ENCODE measurements around the gene CTNNA3. TPM values are rescaled to one million over a fixed set of nuclear protein-coding genes. Genes with fewer than 3 reads are reported as not detected.

Gene CTNNA3
- total and polyA plus RNA-seq, 2 donors (not counting 1 experiment from before 2014, with no cell fraction given), result not detected

GRCh38 chr10:67386260-67386659 lies 309.7 kb downstream of the CTNNA3 start:
- Histone ChIP-seq H3K9me3 (ENCODE audit: control insufficient read depth, insufficient read depth, low read depth, low read length) (no peaks in the 10 kb centered on the region), H3K79me2 (ENCODE audit: control insufficient read depth, insufficient read depth, low read length) (no peaks in the 10 kb centered on the region), H3K4me2 (ENCODE audit: extremely low read depth, insufficient read depth, low read length) (no peak overlapping the region), H3K27ac (ENCODE audit: insufficient read depth, low read length) (no peak overlapping the region), H2AFZ (ENCODE audit: low read length) (no peak overlapping the region), H3K9ac (ENCODE audit: insufficient read depth, low read length) (no peak overlapping the region), H3K4me1 (ENCODE audit: control insufficient read depth, extremely low read depth, insufficient read depth, low read length) (no peaks in the 10 kb centered on the region), H3K36me3 (ENCODE audit: control insufficient read depth, insufficient read depth, low read length) (no peaks in the 10 kb centered on the region), H4K20me1 (ENCODE audit: control insufficient read depth, extremely low read depth, insufficient read depth, low read length) (no peaks in the 10 kb centered on the region), H3K4me3 (replicated peaks in 1 of 4; ENCODE audit: control extremely low read depth in 1 of 4, insufficient read depth in 1 of 4, low read depth in 3 of 4, low read length in 4 of 4) (no peak overlapping the region), H3K27me3 (ENCODE audit: control insufficient read depth, insufficient read depth, low read length) (no peaks in the 10 kb centered on the region)
- no peak for DNase-seq (ENCODE audit: low read depth in 2 of 2)
- TF ChIP-seq EZH2 (IDR thresholded peaks at IDR 0.05; ENCODE audit: low read length, missing control alignments) (no peak), CTCF (conservative IDR thresholded peaks at IDR 0.05 in 1 of 2, IDR thresholded peaks at IDR 0.05 in 1 of 2; ENCODE audit: low read depth in 1 of 2, low read length in 2 of 2) (no peak)

GRCh38 chr10:67385566-67385965 lies 310.4 kb downstream of the CTNNA3 start:
- TF ChIP-seq EZH2 (IDR thresholded peaks at IDR 0.05; ENCODE audit: low read length, missing control alignments), result no peak
- TF ChIP-seq CTCF (conservative IDR thresholded peaks at IDR 0.05 in 1 of 2, IDR thresholded peaks at IDR 0.05 in 1 of 2; ENCODE audit: low read depth in 1 of 2, low read length in 2 of 2), result no peak
- Histone ChIP-seq H3K79me2 (ENCODE audit: control insufficient read depth, insufficient read depth, low read length) (no peaks in the 10 kb centered on the region), H2AFZ (ENCODE audit: low read length) (no peak overlapping the region), H3K9ac (ENCODE audit: insufficient read depth, low read length) (no peak overlapping the region), H3K36me3 (ENCODE audit: control insufficient read depth, insufficient read depth, low read length) (no peaks in the 10 kb centered on the region), H3K4me3 (replicated peaks in 1 of 4; ENCODE audit: control extremely low read depth in 1 of 4, insufficient read depth in 1 of 4, low read depth in 3 of 4, low read length in 4 of 4) (no peak overlapping the region), H4K20me1 (ENCODE audit: control insufficient read depth, extremely low read depth, insufficient read depth, low read length) (no peaks in the 10 kb centered on the region), H3K27me3 (ENCODE audit: control insufficient read depth, insufficient read depth, low read length) (no peaks in the 10 kb centered on the region), H3K9me3 (ENCODE audit: control insufficient read depth, insufficient read depth, low read depth, low read length) (no peaks in the 10 kb centered on the region), H3K4me2 (ENCODE audit: extremely low read depth, insufficient read depth, low read length) (no peak overlapping the region), H3K27ac (ENCODE audit: insufficient read depth, low read length) (no peak overlapping the region), H3K4me1 (ENCODE audit: control insufficient read depth, extremely low read depth, insufficient read depth, low read length) (no peaks in the 10 kb centered on the region)
- no peak for DNase-seq (ENCODE audit: low read depth in 2 of 2)

GRCh38 chr10:67385089-67385488 lies 310.9 kb downstream of the CTNNA3 start:
- Histone ChIP-seq H3K27me3 (ENCODE audit: control insufficient read depth, insufficient read depth, low read length) (no peaks in the 10 kb centered on the region), H2AFZ (ENCODE audit: low read length) (no peak overlapping the region), H3K4me3 (replicated peaks in 1 of 4; ENCODE audit: control extremely low read depth in 1 of 4, insufficient read depth in 1 of 4, low read depth in 3 of 4, low read length in 4 of 4) (no peak overlapping the region), H3K27ac (ENCODE audit: insufficient read depth, low read length) (no peak overlapping the region), H3K4me1 (ENCODE audit: control insufficient read depth, extremely low read depth, insufficient read depth, low read length) (no peaks in the 10 kb centered on the region), H4K20me1 (ENCODE audit: control insufficient read depth, extremely low read depth, insufficient read depth, low read length) (no peaks in the 10 kb centered on the region), H3K4me2 (ENCODE audit: extremely low read depth, insufficient read depth, low read length) (no peak overlapping the region), H3K79me2 (ENCODE audit: control insufficient read depth, insufficient read depth, low read length) (no peaks in the 10 kb centered on the region), H3K9ac (ENCODE audit: insufficient read depth, low read length) (no peak overlapping the region), H3K9me3 (ENCODE audit: control insufficient read depth, insufficient read depth, low read depth, low read length) (no peaks in the 10 kb centered on the region), H3K36me3 (ENCODE audit: control insufficient read depth, insufficient read depth, low read length) (no peaks in the 10 kb centered on the region)
- DNase-seq (ENCODE audit: low read depth in 2 of 2), result no peak
- TF ChIP-seq EZH2 (IDR thresholded peaks at IDR 0.05; ENCODE audit: low read length, missing control alignments) (no peak), CTCF (conservative IDR thresholded peaks at IDR 0.05 in 1 of 2, IDR thresholded peaks at IDR 0.05 in 1 of 2; ENCODE audit: low read depth in 1 of 2, low read length in 2 of 2) (no peak)
